Adrenal gland (tissue), 12 donors: ENCODE results near the gene CNOT2. TPM values are rescaled to one million over a fixed set of nuclear protein-coding genes. Genes with fewer than 3 reads are reported as not detected.

ENCODE experiments used
- DNase-seq, 7 donors: peaks; one replicate each; pipeline ENCODE4 v3.0.0-alpha.2; 2019 to 2020
- H3K27ac ChIP-seq, 5 donors: fragments of 200-600 bp; sonication (generic) in 4 of 5; 1 replicate in 3 of 5; 2 replicates in 2 of 5; pipeline versions ENCODE4 v1.5.1 to v1.8.0; 2016 to 2020; ENCODE audit warnings: mild to moderate bottlenecking in 1 of 5
- H3K27me3 ChIP-seq: fragments of 200-600 bp; 2 replicates; pipeline ENCODE4 v1.8.0; 2021
- H3K36me3 ChIP-seq, 2 donors: fragments of 200-600 bp; replicated peaks in 1 of 2; 1 replicate in 1 of 2; 2 replicates in 1 of 2; pipeline versions ENCODE4 v1.5.1 to v1.8.0; 2018 to 2022
- H3K4me1 ChIP-seq, 2 donors: fragments of 200-600 bp; replicated peaks in 1 of 2; 1 replicate in 1 of 2; 2 replicates in 1 of 2; pipeline versions ENCODE4 v1.5.1 to v1.8.0; 2018 to 2021
- H3K4me3 ChIP-seq, 4 donors: fragments of 200-600 bp; sonication (generic) in 3 of 4; one replicate each; pipeline ENCODE4 v1.5.1; 2016 to 2018
- H3K9me3 ChIP-seq, 3 donors: fragments of 200-600 bp; sonication (generic) in 1 of 3; replicated peaks in 1 of 3; 1 replicate in 2 of 3; 2 replicates in 1 of 3; pipeline versions ENCODE4 v1.5.1 to v1.8.0; 2016 to 2021
- CTCF ChIP-seq, 6 experiments: fragments of 450-650 bp in 4 of 6; fragments of 200-600 bp in 2 of 6; sonication (generic) in 1 of 6; IDR thresholded peaks; 1 replicate in 5 of 6; 2 replicates in 1 of 6; pipeline versions ENCODE4 v1.5.1 to v1.8.0; 2016 to 2021; ENCODE audit warnings: antibody characterized with exemption in 6 of 6, mild to moderate bottlenecking in 2 of 6, moderate library complexity in 1 of 6
- POLR2A ChIP-seq, 2 donors: fragments of 450-650 bp; IDR thresholded peaks; one replicate each; pipeline ENCODE4 v1.6.1; 2017; ENCODE audit warnings: antibody characterized with exemption in 2 of 2, mild to moderate bottlenecking in 2 of 2, moderate library complexity in 1 of 2
- WGBS, 4 donors: extraction: QIAGEN DNeasy Blood & Tissue Kit in 2 of 4; methylation state at CpG; one replicate each; pipeline versions ENCODE4 v1.1.5 to v1.1.7; 2013 to 2017; 5-methylcytosine and 5-hydroxymethylcytosine counted together
- intact Hi-C, 2 donors: fragments of 100-400 bp; cut with DNase I; formaldehyde crosslinking; loops; one replicate each; pipeline versions ENCODE4 v1.14.1 to v1.15.0; 2022 to 2023
- polyA plus RNA-seq, 3 donors: library from polyadenylated mRNA; stranded (reverse); fragments of 200-250 nt in 2 of 3; fragments of 350-450 nt in 1 of 3; fragmentation: Illumina TruSeq in 1 of 3; extraction: RNeasy Lipid Tissue Mini Kit (QIAGEN cat#74804) in 1 of 3; gene quantifications; one replicate each; pipeline ENCODE4 v1.2.3, GENCODE V29; 2013 to 2014
- total RNA-seq, 9 donors: library from RNA; depleted of rRNA in 4 of 9; stranded (reverse); fragments of >200 nt in 4 of 9; fragments of 120-200 nt in 1 of 9; fragmentation: NEBNext Ultra II Directional in 1 of 9; extraction: Animal tissue kit (Norgen Biotek cat#: 25700) in 1 of 9; gene quantifications; one replicate each; pipeline versions ENCODE4 v1.1.0 to v1.2.4, GENCODE V29; 2013 to 2023
- donor health status: healthy with polysubstance abuse.
- donor health status: Bipolar disorder and iron deficiency.
- donor health status: DM: yes; HTN: yes; CAD: no.
- donor health status: DM: no; HTN: no; CAD: no.
- donor health status: DM: no; HTN: no; CAD: no.
- donor health status: DM: yes; HTN: yes; CAD: no.

Gene CNOT2
- total and polyA plus RNA-seq, 12 donors, result 33.4 to 127 (median 57.1) TPM

DNA sequence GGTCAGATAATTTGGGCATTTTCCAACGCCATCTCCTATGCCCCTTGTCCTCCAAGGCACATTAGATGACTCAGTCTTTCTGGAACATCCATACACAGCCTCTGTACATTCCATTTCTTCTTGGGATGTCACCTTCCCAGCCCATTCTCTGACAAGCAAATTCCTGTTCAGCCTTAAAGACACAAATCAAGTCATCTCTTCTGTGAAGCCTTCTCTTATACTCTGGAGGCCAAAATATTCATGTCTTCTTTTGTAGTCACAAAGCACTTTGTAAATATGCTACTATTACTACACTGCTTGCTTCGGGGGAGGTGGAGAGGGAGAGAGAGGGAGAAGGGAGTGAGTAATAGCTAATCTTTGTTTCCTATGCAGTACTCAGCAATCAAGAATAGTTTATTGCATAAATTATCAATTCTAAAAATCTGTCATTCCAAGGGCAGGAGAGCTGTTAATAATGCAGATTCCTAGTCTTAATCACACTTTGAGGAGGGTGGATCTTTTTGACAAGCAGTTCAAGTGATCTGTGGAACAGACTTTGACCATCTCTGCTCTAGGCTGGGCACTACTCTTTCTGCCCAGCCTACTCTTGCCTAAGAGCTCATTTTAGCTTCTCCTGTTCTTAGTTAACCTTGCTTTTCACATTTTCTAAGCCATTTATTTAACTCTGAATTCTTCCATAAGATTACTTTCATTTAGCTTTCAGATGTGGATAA lies 150.7 kb downstream of the CNOT2 start:
- no peak for TF ChIP-seq POLR2A (IDR thresholded peaks at IDR 0.05)
- Histone ChIP-seq H3K36me3 (no peaks in the 10 kb centered on the region), H3K27ac (no peak overlapping the region), H3K4me1 (no peaks in the 10 kb centered on the region), H3K4me3 (no peak overlapping the region), H3K27me3 (no peaks in the 10 kb centered on the region), H3K9me3 (no peaks in the 10 kb centered on the region)
- DNase-seq, result peak in 2 of 7 donors; percentile 6 to 33
- 43 to 64% (median 46%) methylated on average over 2 of the region's 2 CpGs for WGBS, 4 donors
- intact Hi-C loops, result no loop called here

- H3K4me3 ChIP-seq, result no peak overlapping the region
- H3K27ac ChIP-seq, result no peak overlapping the region
- no peaks in the 10 kb centered on the region for H3K27me3 ChIP-seq
- no peaks in the 10 kb centered on the region for H3K9me3 ChIP-seq
- intact Hi-C loops, result no loop called here
- no peak for DNase-seq
- no peak for TF ChIP-seq POLR2A (IDR thresholded peaks at IDR 0.05)
- TF ChIP-seq CTCF (IDR thresholded peaks at IDR 0.05), result no peak
- H3K36me3 ChIP-seq, result no peaks in the 10 kb centered on the region
- no peaks in the 10 kb centered on the region for H3K4me1 ChIP-seq
Measured at GRCh38 chr12:70398002-70398401, 154.8 kb downstream of the CNOT2 start.

DNA sequence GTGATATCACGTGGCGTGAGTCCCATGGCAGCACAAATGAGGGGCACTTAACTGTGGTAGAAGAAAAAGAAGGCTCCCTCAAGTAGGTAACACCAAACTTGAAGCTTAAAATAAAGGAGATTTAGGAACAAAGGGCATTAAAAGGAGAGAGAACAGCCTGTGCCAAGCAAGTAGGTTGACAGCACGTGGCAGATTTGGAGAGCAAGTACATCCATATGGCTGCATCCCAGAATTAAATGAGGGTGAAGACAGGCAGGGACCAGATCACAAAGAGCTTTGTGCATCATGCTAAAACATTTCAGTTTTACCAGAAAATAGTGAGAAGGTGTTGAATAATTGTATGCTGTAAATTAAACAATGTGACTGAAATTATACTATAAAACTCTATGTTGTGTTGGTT lies 155.6 kb downstream of the CNOT2 start:
- intact Hi-C loops, result no loop called here
- TF ChIP-seq POLR2A (IDR thresholded peaks at IDR 0.05) (no peak), CTCF (IDR thresholded peaks at IDR 0.05) (no peak)
- H3K27ac ChIP-seq, result no peak overlapping the region
- H3K36me3 ChIP-seq, result no peaks in the 10 kb centered on the region
- no peaks in the 10 kb centered on the region for H3K9me3 ChIP-seq
- H3K27me3 ChIP-seq, result no peaks in the 10 kb centered on the region
- WGBS, 4 donors, result 90 to 93% (median 93%) methylated on average over 3 of the region's 3 CpGs
- H3K4me3 ChIP-seq, result no peak overlapping the region
- no peaks in the 10 kb centered on the region for H3K4me1 ChIP-seq
- DNase-seq, result no peak

- no peaks in the 10 kb centered on the region for H3K36me3 ChIP-seq
- TF ChIP-seq CTCF (IDR thresholded peaks at IDR 0.05) (no peak), POLR2A (IDR thresholded peaks at IDR 0.05) (no peak)
- 81 to 96% (median 90%) methylated on average over 6 of the region's 6 CpGs for WGBS, 4 donors
- intact Hi-C loops, result no loop called here
- no peaks in the 10 kb centered on the region for H3K27me3 ChIP-seq
- no peak overlapping the region for H3K4me3 ChIP-seq
- H3K4me1 ChIP-seq, result no peaks in the 10 kb centered on the region
- no peaks in the 10 kb centered on the region for H3K9me3 ChIP-seq
- DNase-seq, result no peak
- no peak overlapping the region for H3K27ac ChIP-seq
Measured at GRCh38 chr12:70399311-70399710, 156.1 kb downstream of the CNOT2 start.

- TF ChIP-seq POLR2A (IDR thresholded peaks at IDR 0.05) (no peak), CTCF (IDR thresholded peaks at IDR 0.05) (no peak)
- no peak for DNase-seq
- no peaks in the 10 kb centered on the region for H3K36me3 ChIP-seq
- WGBS, 4 donors, result 75 to 93% (median 90%) methylated on average over 3 of the region's 3 CpGs
- no peaks in the 10 kb centered on the region for H3K9me3 ChIP-seq
- intact Hi-C loops, result no loop called here
- no peaks in the 10 kb centered on the region for H3K27me3 ChIP-seq
- H3K4me3 ChIP-seq, result no peak overlapping the region
- H3K27ac ChIP-seq, result no peak overlapping the region
- no peaks in the 10 kb centered on the region for H3K4me1 ChIP-seq
Measured at GRCh38 chr12:70400124-70400523, 156.9 kb downstream of the CNOT2 start.
